Activated T-helper 1 cell treated with anti-CD3 and anti-CD28 coated beads, Interleukin-12 subunit alpha, Interleukin-12 subunit beta, Interleukin-2, Interleukin-4 antibody, amounts not matched to agents 30 ng/mL and 10 ng/mL and 1 ng/mL, durations not matched to agents 14 hours and 24 hours and 36 hours (primary cell): ENCODE results near the gene SIRPB2. TPM values are rescaled to one million over a fixed set of nuclear protein-coding genes. Genes with fewer than 3 reads are reported as not detected.

Experiments
- DNase-seq: peaks from one replicate; pipeline ENCODE4 v3.0.0; 2021; ENCODE audit warnings: low spot score
- H3K27ac Mint-ChIP-seq: one replicate; pipeline ENCODE4 v1.8.0; 2021; ENCODE audit warnings: mild to moderate bottlenecking, mixed read lengths
- H3K27me3 Mint-ChIP-seq: one replicate; pipeline ENCODE4 v1.8.0; 2022; ENCODE audit warnings: mild to moderate bottlenecking, moderate library complexity, mixed read lengths; ENCODE audit not compliant: insufficient read depth
- H3K36me3 Mint-ChIP-seq: one replicate; pipeline ENCODE4 v1.8.0; 2021; ENCODE audit warnings: low read depth, mixed read lengths
- H3K4me1 Mint-ChIP-seq: one replicate; pipeline ENCODE4 v1.8.0; 2021; ENCODE audit warnings: low read depth, mixed read lengths
- H3K4me3 Mint-ChIP-seq: one replicate; pipeline ENCODE4 v1.8.0; 2021; ENCODE audit warnings: mild to moderate bottlenecking, moderate library complexity, mixed read lengths
- H3K9me3 Mint-ChIP-seq: one replicate; pipeline ENCODE4 v1.8.0; 2021; ENCODE audit warnings: mixed read lengths
- intact Hi-C: fragments of 100-400 bp; cut with micrococcal nuclease; formaldehyde crosslinking; loops from one replicate; pipeline ENCODE4 v1.15.1; 2024
- total RNA-seq: library from RNA; stranded (reverse); gene quantifications from 2 replicates; pipeline ENCODE4 v1.2.3, GENCODE V29; 2022

The SIRPB2 gene
- total RNA-seq, 1 donor from 2014 or later, result not detected

- intact Hi-C loops, result no loop called here
Measured at GRCh38 chr20:1493536-1493935, 2.3 kb upstream of the SIRPB2 start.

GRCh38 chr20:1491860-1492642 lies 831 bp upstream of the SIRPB2 start:
- no peak for DNase-seq
- Mint-ChIP-seq H3K4me3 (no peak overlapping the region), H3K27ac (no peak overlapping the region), H3K9me3 (peaks cover 3% of the 10 kb centered on the region), H3K27me3 (peaks cover 33% of the 10 kb centered on the region), H3K36me3 (peaks cover 1% of the 10 kb centered on the region), H3K4me1 (peaks cover 18% of the 10 kb centered on the region)
- intact Hi-C loops, result no loop called here

More at GRCh38 chr20:1493536-1493935, 2.3 kb upstream of the SIRPB2 start:
- H3K27me3 Mint-ChIP-seq, result peaks cover 33% of the 10 kb centered on the region
- H3K4me3 Mint-ChIP-seq, result no peak overlapping the region
- peaks cover 3% of the 10 kb centered on the region for H3K9me3 Mint-ChIP-seq
- no peak overlapping the region for H3K27ac Mint-ChIP-seq
- H3K36me3 Mint-ChIP-seq, result peaks cover 1% of the 10 kb centered on the region
- H3K4me1 Mint-ChIP-seq, result peaks cover 18% of the 10 kb centered on the region
- DNase-seq, result no peak

- Mint-ChIP-seq H3K27me3 (peaks cover 33% of the 10 kb centered on the region), H3K36me3 (peaks cover 1% of the 10 kb centered on the region), H3K9me3 (peaks cover 3% of the 10 kb centered on the region), H3K4me3 (no peak overlapping the region), H3K4me1 (peaks cover 18% of the 10 kb centered on the region), H3K27ac (no peak overlapping the region)
- no peak for DNase-seq
- intact Hi-C loops, result no loop called here
Measured at GRCh38 chr20:1490643-1491195, 501 bp downstream of the SIRPB2 start.

GRCh38 chr20:1489764-1490436 lies 1.3 kb downstream of the SIRPB2 start:
- Mint-ChIP-seq H3K36me3 (peaks cover 1% of the 10 kb centered on the region), H3K4me1 (peaks cover 18% of the 10 kb centered on the region), H3K9me3 (peaks cover 3% of the 10 kb centered on the region), H3K27me3 (peaks cover 31% of the 10 kb centered on the region), H3K4me3 (no peak overlapping the region), H3K27ac (no peak overlapping the region)
- no peak for DNase-seq
- intact Hi-C loops, result no loop called here

- Mint-ChIP-seq H3K36me3 (peaks cover 1% of the 10 kb centered on the region), H3K4me3 (no peak overlapping the region), H3K4me1 (peaks cover 18% of the 10 kb centered on the region), H3K9me3 (peaks cover 3% of the 10 kb centered on the region), H3K27me3 (peaks cover 33% of the 10 kb centered on the region), H3K27ac (no peak overlapping the region)
- DNase-seq, result no peak
- intact Hi-C loops, result no loop called here
Measured at GRCh38 chr20:1489325-1489724, 1.9 kb downstream of the SIRPB2 start.

GRCh38 chr20:1486566-1486965 lies 4.7 kb downstream of the SIRPB2 start:
- H3K27ac Mint-ChIP-seq, result no peak overlapping the region
- no peak overlapping the region for H3K4me3 Mint-ChIP-seq
- intact Hi-C loops, result no loop called here
- H3K36me3 Mint-ChIP-seq, result no peaks in the 10 kb centered on the region
- H3K4me1 Mint-ChIP-seq, result peaks cover 4% of the 10 kb centered on the region
- no peak for DNase-seq
- no peaks in the 10 kb centered on the region for H3K9me3 Mint-ChIP-seq
- H3K27me3 Mint-ChIP-seq, result peaks cover 45% of the 10 kb centered on the region

GRCh38 chr20:1484438-1485116 lies 6.6 kb downstream of the SIRPB2 start:
- H3K36me3 Mint-ChIP-seq, result no peaks in the 10 kb centered on the region
- intact Hi-C loops, result no loop called here
- H3K4me1 Mint-ChIP-seq, result no peaks in the 10 kb centered on the region
- peaks cover 44% of the 10 kb centered on the region for H3K27me3 Mint-ChIP-seq
- no peaks in the 10 kb centered on the region for H3K9me3 Mint-ChIP-seq
- no peak for DNase-seq
- no peak overlapping the region for H3K4me3 Mint-ChIP-seq
- H3K27ac Mint-ChIP-seq, result no peak overlapping the region

- Mint-ChIP-seq H3K9me3 (no peaks in the 10 kb centered on the region), H3K27ac (no peak overlapping the region), H3K36me3 (no peaks in the 10 kb centered on the region), H3K4me3 (no peak overlapping the region), H3K27me3 (peaks cover 25% of the 10 kb centered on the region), H3K4me1 (no peaks in the 10 kb centered on the region)
- intact Hi-C loops, result no loop called here
- no peak for DNase-seq
Measured at GRCh38 chr20:1479831-1480595, 11.2 kb downstream of the SIRPB2 start.

- no peak overlapping the region for H3K4me3 Mint-ChIP-seq
- H3K4me1 Mint-ChIP-seq, result no peaks in the 10 kb centered on the region
- no peaks in the 10 kb centered on the region for H3K36me3 Mint-ChIP-seq
- peaks cover 12% of the 10 kb centered on the region for H3K27me3 Mint-ChIP-seq
- no peak overlapping the region for H3K27ac Mint-ChIP-seq
- no peaks in the 10 kb centered on the region for H3K9me3 Mint-ChIP-seq
- intact Hi-C loops, result no loop called here
- DNase-seq, result no peak
Measured at GRCh38 chr20:1478566-1478965, 12.7 kb downstream of the SIRPB2 start.

GRCh38 chr20:1477896-1478490 lies 13.2 kb downstream of the SIRPB2 start:
- H3K9me3 Mint-ChIP-seq, result no peaks in the 10 kb centered on the region
- DNase-seq, result no peak
- intact Hi-C loops, result no loop called here
- no peaks in the 10 kb centered on the region for H3K36me3 Mint-ChIP-seq
- H3K4me1 Mint-ChIP-seq, result no peaks in the 10 kb centered on the region
- H3K27ac Mint-ChIP-seq, result no peak overlapping the region
- no peak overlapping the region for H3K4me3 Mint-ChIP-seq
- H3K27me3 Mint-ChIP-seq, result peaks cover 9% of the 10 kb centered on the region

GRCh38 chr20:1474817-1475603 lies 16.2 kb downstream of the SIRPB2 start:
- Mint-ChIP-seq H3K27me3 (no peaks in the 10 kb centered on the region), H3K4me1 (no peaks in the 10 kb centered on the region), H3K36me3 (no peaks in the 10 kb centered on the region), H3K27ac (no peak overlapping the region), H3K9me3 (no peaks in the 10 kb centered on the region), H3K4me3 (no peak overlapping the region)
- intact Hi-C loops, result no loop called here
- DNase-seq, result no peak
